ENCODE measurements around the gene SLC25A1. TPM values are rescaled to one million over a fixed set of nuclear protein-coding genes. Genes with fewer than 3 reads are reported as not detected.

Gene SLC25A1
- total and polyA plus RNA-seq, 2 experiments from 2014 or later, result 141 to 242 TPM

GRCh38 chr22:19132693-19133400 lies 45.7 kb downstream of the SLC25A1 start (continued):
- TF ChIP-seq ZNF462 (CRISPR knock-in tag; IDR thresholded peaks at IDR 0.05) (no peak), ZNF114 (CRISPR knock-in tag; IDR thresholded peaks at IDR 0.05) (no peak), REST (IDR thresholded peaks at IDR 0.05; ENCODE audit: unreplicated experiment) (no peak), JUNB (IDR thresholded peaks at IDR 0.05; ENCODE audit: unreplicated experiment) (no peak), NANOG (IDR thresholded peaks at IDR 0.05; ENCODE audit: borderline replicate concordance) (no peak), ZNF331 (CRISPR knock-in tag; IDR thresholded peaks at IDR 0.05; ENCODE audit: low read depth) (no peak), STAT1 (IDR thresholded peaks at IDR 0.05; ENCODE audit: unreplicated experiment) (no peak)

Measured in GM23338 (cell line).